Measurements from ENCODE around the gene CTF1.

- TF ChIP-seq POLR2A (IDR thresholded peaks at IDR 0.05) (no peak), CTCF (IDR thresholded peaks at IDR 0.05) (no peak), EP300 (IDR thresholded peaks at IDR 0.05) (no peak), POLR2AphosphoS5 (IDR thresholded peaks at IDR 0.05) (no peak)
Measured at GRCh38 chr16:30931068-30931650, 34.7 kb downstream of the CTF1 start.
